NCI-H226 (cell line): ENCODE measurements around the gene GADD45B.

ENCODE experiments used
- DNase-seq: peaks from one replicate; pipeline ENCODE4 v3.0.0-alpha.2; 2015

The GADD45B gene, protein sequence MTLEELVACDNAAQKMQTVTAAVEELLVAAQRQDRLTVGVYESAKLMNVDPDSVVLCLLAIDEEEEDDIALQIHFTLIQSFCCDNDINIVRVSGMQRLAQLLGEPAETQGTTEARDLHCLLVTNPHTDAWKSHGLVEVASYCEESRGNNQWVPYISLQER

GRCh38 chr19:2475702-2476450 lies at the start of gene GADD45B:
TSS of gene GADD45B (plus strand) at chr19:2476127. CDS start at chr19:2476359, 232 bp downstream.
- DNase-seq, result peak; percentile 91

- DNase-seq, result peak; percentile 10
These were observed 49.1 kb upstream of the GADD45B start for GRCh38 chr19:2426611-2427428.

DNA sequence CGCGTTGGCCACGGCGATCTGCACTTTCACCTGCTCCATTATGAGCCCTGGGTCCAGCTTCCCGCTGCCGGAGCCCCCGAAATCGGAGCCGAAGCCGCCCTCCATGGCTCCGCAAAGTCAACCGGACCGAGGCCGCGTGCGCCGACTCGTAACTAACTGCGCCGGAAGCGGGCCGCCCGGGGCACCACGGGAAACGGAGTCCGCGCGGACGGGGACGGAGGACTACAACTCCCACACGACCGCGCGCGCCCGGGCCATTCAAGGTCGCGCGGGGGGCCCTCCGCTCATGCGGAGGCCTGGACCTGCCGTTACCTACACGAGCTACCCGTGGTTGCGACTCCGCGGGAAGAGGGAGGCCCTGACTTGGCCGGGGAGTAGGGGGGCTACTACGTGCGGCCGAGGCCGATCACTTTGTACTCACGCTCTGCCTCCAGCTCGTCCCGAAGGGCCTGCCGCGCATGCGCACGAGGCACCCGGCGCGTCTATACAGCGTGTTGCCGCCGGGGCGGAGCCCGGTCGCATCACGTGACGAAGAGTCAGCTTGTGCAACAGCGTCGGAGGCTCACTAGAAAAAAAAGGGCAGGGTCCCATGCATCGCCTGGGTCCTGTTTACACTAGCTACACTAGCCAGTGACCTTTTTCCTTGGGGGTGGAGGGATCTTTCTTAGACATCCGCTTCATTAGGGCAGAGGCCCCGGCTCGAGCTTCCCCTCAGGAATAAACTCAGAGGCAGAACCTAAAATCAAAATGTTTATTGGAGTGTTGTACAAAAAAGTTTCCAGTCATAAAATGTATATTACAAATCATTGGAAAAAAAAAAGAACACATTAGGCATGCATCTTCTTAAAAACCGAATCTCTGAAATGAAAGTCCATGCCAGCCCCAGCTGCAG lies 48.3 kb upstream of the GADD45B start, which contains the start of gene TIMM13:
Gene TIMM13 (minus strand): TSS at position 158 of the 892 bp plus-strand sequence. CDS start 53 bp downstream, at position 105.
- peak; percentile 88 for DNase-seq

GRCh38 chr19:2428321-2428690 lies 47.6 kb upstream of the GADD45B start:
- no peak for DNase-seq

- DNase-seq, result no peak
These were observed 46.9 kb upstream of the GADD45B start for GRCh38 chr19:2428756-2429711.

DNA sequence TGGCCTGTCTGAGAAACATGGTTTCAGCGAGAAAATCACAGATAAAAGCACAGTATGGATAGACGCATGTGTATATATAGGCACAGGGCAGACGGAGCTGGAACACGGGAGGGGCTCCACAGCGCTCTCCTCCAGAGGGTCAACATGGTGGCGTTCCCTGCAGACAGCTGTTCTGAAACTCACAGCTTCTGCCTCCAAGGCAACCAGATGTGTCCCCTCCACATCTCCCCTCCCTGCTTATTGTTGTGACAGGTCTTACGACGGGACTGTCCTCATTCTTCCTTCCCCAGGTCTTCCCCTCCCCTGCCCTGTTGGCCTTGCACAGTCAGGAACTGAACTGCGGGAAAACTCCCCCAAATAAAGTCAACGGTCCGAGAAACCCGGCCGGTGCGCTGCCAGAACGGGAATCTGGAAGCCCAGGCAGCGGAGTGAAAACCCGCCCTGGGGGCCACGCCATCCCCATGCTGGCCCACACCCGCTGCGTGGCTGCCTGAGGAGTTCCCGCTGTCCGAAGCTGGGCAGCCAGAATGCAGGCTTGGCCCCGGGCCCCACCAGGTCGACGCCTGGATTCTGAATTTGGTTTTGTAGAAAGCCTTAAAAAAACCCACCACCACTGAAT lies 45.9 kb upstream of the GADD45B start:
- no peak for DNase-seq

DNA sequence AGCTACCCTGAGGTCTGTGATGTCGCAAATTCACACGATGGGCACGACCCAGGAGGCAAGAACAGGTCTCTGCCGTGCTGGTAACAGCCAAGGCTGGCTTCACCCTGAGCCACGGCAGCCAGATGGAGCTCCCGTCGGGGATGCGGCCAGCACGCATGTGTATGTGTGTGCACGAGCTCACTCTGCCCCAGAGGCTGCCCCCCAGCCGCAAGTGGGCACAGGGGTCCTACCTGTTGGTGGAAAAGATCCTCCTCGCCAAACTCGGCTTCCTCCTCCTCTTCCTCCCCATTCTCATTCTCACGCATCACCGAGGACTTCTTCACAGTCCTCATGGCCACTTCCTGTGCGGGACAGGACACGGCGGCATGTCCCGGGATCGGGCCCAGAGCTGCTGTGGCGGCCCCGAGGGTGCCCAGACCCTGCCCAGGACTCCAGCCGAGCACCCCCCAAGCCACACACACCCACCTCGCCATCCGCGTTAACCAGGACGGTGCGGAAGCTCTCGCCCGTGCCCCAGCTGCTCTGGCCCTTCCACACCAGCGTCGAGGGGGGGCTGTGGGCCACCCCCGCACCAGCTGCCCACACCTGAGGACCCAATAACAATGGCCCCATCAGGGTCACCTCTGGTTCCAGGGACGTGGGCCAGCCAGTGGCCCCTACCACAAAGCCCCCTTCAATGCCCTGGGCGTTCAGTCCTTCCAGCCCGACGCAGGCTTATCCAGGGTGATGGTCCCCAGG lies 44.4 kb upstream of the GADD45B start:
- DNase-seq, result no peak

DNA sequence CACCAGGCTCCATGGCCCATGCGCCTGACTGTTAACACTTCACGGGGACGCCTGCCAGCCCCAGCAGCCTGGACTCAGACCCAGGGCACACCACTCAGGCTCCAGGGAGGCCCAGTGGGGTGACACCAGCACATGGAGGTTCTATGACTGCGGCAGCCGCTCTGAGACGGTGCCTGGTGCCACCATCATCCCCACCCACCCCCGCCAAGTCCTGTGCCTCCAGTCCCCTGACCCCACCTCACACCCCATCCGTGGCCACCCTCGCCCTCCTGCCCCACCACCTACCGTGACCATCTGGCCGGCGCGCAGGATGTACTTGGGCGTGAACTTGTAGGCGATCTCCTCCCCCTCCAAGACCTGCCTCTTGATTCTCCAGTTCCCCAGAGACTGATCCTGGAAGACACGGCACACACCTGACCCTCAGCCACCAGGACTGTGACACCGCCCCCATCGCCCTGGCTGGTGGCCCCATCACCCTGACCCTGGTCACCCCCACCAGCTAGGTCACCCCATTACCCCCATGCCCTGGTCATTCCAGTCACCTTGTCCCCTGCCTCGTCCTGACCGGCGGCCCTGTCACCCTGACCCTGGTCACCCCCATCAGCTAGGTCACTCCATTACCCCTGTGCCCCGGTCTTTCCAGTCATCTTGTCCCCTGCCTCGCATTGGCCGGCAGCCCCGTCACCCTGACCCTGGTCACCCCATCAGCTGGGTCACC lies 43.6 kb upstream of the GADD45B start:
- DNase-seq, result no peak

DNA sequence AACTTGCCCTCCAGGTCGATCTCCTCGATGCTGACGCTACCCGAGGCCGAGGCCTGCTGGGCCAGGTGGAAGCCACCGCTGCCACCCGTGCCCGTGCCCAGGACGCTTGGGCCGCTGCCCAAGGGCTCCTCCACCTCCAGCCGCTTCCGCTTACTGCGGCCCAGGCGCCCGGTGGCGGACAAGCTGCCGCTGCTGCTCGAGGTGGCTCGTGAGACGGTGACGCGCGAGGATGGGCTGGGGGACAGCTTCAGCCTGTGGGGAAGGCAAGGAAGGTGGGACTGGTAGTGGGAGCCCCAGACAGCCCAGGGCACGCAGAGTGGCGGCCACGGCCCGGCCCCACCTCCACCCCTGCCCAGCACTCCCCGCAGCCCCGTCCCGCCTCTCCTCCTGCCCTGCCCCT lies 42.1 kb upstream of the GADD45B start:
- no peak for DNase-seq

DNA sequence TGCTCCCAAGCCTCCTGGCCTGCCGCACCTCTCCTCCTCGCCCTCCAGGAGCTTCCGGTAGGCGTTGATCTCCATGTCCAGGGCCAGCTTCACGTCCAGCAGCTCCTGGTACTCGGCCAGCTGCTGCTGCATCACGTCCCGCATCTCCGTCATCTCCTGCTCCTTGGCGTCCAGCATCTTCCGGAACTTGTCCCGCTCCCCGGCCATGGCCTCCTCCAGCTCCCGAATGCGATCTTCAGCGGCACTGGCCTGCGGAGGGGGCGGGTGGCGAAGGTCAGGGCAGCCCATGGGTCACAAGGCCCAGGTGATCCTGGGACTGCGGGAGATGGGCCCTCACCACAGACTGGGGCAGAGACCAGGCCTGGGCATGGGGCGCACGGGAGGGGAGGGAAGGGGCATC lies 41.7 kb upstream of the GADD45B start:
- no peak for DNase-seq

GRCh38 chr19:2434721-2435265 lies 41.1 kb upstream of the GADD45B start:
- DNase-seq, result no peak

DNA sequence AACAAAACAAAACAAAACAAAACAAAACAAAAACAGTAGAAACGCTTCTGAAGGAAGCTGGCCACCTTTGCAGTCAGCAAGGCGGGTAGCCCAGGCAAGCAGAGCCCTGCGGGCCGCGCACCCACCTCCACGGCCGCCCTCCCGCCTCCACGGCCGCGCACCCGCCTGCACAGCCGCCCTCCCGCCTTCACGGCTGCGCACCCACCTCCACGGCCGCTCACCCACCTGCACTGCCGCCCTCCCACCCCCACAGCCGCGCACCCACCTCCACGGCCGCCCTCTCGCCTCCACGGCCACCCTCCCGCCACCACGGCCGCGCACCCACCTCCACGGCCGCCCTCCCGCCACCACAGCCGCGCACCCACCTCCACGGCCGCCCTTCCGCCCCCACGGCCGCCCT lies 39.5 kb upstream of the GADD45B start:
- DNase-seq, result no peak

- DNase-seq, result no peak
These were observed 39.0 kb upstream of the GADD45B start for GRCh38 chr19:2436926-2437325.

DNA sequence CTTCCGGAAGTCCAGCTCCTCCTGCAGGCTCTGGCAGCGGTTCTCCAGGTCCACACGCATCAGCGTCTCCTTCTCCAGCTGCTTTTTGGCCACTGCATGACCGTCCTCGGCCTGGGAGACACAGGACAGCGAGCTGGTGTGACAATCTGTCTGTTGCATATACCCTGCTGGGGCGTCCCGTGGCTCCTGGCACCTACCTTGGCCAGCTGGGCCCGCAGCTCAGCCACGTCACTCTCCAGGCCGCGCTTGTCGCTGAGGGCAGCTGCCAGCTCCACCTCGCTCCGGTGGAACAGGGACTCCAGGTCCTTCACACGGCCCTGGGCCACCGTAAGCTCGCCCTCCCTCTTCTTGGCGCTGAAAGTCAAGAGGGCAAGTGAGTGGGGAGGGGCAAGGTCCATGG lies 37.7 kb upstream of the GADD45B start:
- no peak for DNase-seq

DNA sequence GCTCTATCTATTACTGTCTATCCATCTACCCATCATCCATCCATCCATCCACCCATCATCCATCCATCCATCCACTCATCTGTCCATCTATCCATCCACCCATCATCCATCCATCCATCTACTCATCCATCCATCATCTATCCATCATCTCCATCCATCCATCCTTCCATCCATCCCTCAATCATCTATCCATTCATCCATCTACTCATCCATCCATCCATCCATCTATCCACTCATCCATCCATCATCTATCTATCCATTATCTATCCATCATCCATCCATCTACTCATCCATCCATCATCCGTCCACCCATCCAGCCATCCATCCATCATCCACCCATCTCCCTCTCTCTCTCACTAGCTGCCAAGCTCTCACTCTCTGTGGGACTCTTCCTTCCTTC lies 35.4 kb upstream of the GADD45B start:
- DNase-seq, result no peak

DNA sequence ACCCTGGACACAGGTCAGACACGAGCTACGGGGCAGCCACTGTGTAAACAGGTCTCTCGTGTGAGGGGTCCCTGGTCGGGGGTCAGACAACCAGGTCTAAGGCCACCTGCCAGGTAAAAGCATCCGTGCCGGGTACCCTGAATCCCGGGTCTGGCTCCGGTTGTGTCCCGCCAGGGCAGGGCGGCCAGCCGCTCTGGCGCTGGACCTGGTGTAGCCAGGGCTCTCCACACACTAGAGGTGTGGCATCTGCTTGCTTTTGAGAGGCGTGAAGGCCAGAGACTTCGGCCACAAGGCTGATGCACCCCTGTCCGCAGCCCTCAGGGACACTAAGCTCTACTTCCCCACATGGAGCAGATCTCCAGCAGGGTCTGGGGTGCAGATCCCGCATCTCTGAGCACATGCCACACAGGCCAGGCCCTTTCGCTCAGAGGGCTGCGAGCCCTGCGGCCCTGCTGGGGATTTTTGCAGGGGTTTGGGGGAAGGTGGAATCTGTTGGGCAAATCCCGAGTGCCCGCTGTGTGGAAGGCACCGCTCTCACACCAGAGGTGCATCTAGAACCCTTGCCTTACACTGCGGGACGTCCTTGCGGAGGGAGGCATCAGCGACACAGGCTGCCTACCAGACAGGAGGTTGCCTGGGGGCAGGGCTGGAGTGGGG lies 34.7 kb upstream of the GADD45B start:
- DNase-seq, result no peak

- no peak for DNase-seq
These were observed 32.7 kb upstream of the GADD45B start for GRCh38 chr19:2443116-2443784.

DNA sequence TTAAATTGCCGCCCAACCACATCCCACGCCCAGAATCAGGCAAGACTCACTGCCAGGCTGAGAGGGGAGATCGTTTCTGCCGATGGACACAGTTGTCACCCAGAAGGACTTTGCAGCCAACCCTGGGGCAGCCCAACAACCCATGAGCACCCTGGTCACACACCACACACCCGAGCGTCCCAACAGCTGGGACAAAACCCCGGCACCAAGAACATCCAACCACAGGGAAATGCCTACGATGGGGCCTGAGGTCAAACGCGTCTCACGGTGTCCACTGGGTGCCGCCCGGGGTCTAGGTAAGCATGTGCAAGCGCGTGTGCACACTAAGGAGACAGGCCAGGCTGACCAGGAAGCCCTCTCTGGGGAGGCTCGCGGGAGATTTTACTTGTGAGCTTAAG lies 32.1 kb upstream of the GADD45B start:
- DNase-seq, result no peak
